Neural crest cell (in vitro differentiated cells): ENCODE data around the gene EZR. TPM values are rescaled to one million over a fixed set of nuclear protein-coding genes. Genes with fewer than 3 reads are reported as not detected.

Source experiments
- DNase-seq: peaks from one replicate; pipeline ENCODE4 v3.0.0; 2021; ENCODE audit warnings: low read depth, mixed read lengths, low spot score
- H3K27ac Mint-ChIP-seq: one replicate; pipeline ENCODE4 v1.8.0; 2021; ENCODE audit warnings: mild to moderate bottlenecking, mixed read lengths; ENCODE audit not compliant: unreplicated experiment
- H3K27me3 Mint-ChIP-seq: 2 replicates; pipeline ENCODE4 v1.8.0; 2021; ENCODE audit warnings: low read depth, mild to moderate bottlenecking, mixed read lengths
- H3K36me3 Mint-ChIP-seq: 2 replicates; pipeline ENCODE4 v1.8.0; 2021; ENCODE audit warnings: low read depth, mild to moderate bottlenecking, mixed read lengths
- H3K4me1 Mint-ChIP-seq: 2 replicates; pipeline ENCODE4 v1.8.0; 2021; ENCODE audit warnings: mixed read lengths
- H3K4me3 Mint-ChIP-seq: one replicate; pipeline ENCODE4 v1.8.0; 2021; ENCODE audit warnings: mild to moderate bottlenecking, mixed read lengths
- H3K9me3 Mint-ChIP-seq: 2 replicates; pipeline ENCODE4 v1.8.0; 2021; ENCODE audit warnings: mixed read lengths
- total RNA-seq: library from RNA; stranded (reverse); gene quantifications from 2 replicates; pipeline ENCODE4 v1.2.1, GENCODE V29; 2021
- TF ChIP-seq, protein P1 (sequence below): fragments of 200-600 bp; sonication (generic); conservative IDR thresholded peaks from 2 replicates; pipeline ENCODE4 v1.5.0; 2021; ENCODE audit warnings: antibody characterized with exemption, mild to moderate bottlenecking

Gene EZR
- total RNA-seq, 1 donor from 2014 or later: 88.2 TPM

DNA sequence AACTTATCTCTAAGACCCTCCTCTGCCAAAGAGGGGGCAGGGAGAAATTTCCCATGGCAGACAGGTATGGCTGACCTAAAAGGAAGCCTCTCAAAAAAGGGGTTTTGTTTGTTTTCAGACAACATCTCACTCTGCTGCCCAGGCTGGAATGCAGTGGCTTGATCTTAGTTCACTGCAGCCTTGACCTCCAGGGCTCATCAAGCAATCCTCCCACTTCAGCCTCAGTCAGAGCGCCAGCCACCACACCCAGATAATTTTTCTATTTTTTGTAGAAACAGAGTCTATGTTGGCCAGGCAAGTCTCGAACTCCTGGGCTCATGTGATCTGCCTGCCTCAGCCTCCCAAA, 3.8 kb downstream of the EZR start:
- H3K9me3 Mint-ChIP-seq: no peaks in the 10 kb centered on the region
- H3K27ac Mint-ChIP-seq: peak overlapping the region; percentile 40
- H3K36me3 Mint-ChIP-seq: peaks cover 16% of the 10 kb centered on the region
- DNase-seq: no peak
- H3K27me3 Mint-ChIP-seq: no peaks in the 10 kb centered on the region
- H3K4me3 Mint-ChIP-seq: peak overlapping the region; percentile 77
- peaks cover 57% of the 10 kb centered on the region for H3K4me1 Mint-ChIP-seq
- TF ChIP-seq, protein P1, sequence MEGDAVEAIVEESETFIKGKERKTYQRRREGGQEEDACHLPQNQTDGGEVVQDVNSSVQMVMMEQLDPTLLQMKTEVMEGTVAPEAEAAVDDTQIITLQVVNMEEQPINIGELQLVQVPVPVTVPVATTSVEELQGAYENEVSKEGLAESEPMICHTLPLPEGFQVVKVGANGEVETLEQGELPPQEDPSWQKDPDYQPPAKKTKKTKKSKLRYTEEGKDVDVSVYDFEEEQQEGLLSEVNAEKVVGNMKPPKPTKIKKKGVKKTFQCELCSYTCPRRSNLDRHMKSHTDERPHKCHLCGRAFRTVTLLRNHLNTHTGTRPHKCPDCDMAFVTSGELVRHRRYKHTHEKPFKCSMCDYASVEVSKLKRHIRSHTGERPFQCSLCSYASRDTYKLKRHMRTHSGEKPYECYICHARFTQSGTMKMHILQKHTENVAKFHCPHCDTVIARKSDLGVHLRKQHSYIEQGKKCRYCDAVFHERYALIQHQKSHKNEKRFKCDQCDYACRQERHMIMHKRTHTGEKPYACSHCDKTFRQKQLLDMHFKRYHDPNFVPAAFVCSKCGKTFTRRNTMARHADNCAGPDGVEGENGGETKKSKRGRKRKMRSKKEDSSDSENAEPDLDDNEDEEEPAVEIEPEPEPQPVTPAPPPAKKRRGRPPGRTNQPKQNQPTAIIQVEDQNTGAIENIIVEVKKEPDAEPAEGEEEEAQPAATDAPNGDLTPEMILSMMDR: no peak

DNA sequence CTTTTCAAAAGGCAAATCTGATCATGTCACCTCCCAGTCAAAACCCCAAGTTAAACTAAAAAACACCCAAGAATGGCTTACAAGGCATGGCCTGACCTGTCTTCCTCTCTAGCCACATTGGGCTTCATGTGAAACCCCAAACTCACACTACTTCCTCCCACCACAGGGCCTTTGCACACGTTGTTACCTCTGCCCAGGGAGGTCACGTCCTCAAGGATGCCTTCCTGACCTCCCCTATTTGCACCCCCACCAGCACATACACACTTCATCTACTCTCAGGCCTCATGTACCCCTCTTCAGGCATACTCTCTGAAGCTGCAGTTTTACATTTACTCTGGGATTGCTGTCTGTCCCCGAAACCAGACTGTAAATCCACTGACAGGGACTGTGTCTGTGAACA, 6.1 kb downstream of the EZR start:
- Mint-ChIP-seq H3K9me3 (no peaks in the 10 kb centered on the region), H3K4me3 (no peak overlapping the region), H3K36me3 (peaks cover 14% of the 10 kb centered on the region), H3K4me1 (peaks cover 63% of the 10 kb centered on the region), H3K27me3 (no peaks in the 10 kb centered on the region), H3K27ac (peak overlapping the region; percentile 75)
- TF ChIP-seq, protein P1: no peak
- DNase-seq: no peak

DNA sequence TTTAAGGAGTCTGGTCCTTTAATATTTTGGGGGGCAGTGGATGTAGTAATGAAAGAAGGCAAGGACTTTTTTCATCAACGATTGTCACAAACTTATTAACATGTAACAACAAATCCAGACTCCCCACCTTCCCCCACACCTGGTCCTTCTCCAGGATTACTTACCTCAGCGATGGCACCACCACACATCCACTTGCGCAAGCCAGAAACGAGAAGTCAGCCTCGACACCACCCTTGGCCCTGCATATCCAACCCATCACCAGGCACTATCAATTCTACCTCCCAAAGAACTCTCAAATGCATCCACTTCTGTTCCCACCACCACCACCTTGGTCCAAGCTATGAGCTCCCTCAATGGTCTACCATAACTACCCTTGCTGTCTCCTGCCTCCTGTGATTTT, 6.6 kb downstream of the EZR start:
- DNase-seq: no peak
- Mint-ChIP-seq H3K4me1 (peaks cover 59% of the 10 kb centered on the region), H3K36me3 (peaks cover 14% of the 10 kb centered on the region), H3K27me3 (no peaks in the 10 kb centered on the region), H3K27ac (no peak overlapping the region), H3K4me3 (no peak overlapping the region), H3K9me3 (no peaks in the 10 kb centered on the region)
- TF ChIP-seq, protein P1: no peak

DNA sequence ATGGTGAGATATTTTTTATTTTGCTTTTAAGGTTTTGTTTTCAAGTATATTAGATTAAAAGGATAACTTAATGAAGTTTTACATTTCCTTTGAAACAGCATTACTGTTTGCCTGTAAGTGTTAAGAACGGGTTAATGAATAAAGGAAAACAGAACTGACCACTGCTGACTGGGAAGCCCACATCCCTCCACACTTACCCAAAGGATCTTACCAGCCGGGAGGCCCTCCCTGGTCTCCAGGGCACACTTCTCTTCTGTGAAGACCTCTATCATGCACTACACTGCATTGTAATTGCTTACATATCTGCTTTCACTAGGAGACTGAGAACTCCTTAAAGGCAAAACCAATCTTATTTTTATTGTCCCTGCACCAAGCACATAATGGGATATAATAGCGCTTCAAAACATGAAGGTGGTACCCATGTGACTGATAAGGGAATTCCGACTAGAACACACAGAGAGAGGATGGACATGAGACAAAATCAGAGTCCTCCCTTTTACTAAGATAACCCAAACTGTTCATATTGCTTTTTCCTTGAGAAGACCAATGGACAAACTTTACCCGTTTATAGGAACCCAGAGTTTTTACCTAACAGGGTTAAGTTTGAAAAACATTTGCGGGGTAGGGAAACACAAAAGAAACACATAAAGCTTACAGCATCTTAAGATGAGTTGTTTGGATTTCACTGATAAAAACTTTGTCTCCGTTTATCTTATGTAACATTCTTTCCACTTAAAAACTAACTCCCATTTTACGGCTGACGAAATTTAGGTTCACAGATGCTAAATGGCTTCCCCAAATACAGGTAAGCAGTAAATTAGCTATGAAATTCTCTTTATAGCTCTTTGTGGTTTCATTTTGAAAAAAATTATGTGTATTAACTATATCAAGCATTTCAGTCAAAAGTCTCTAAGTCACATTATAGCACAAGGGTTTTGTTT, 8.7 kb downstream of the EZR start:
- H3K27me3 Mint-ChIP-seq: no peaks in the 10 kb centered on the region
- no peaks in the 10 kb centered on the region for H3K9me3 Mint-ChIP-seq
- TF ChIP-seq, protein P1: no peak
- peaks cover 14% of the 10 kb centered on the region for H3K36me3 Mint-ChIP-seq
- no peak for DNase-seq
- H3K4me3 Mint-ChIP-seq: no peak overlapping the region
- H3K27ac Mint-ChIP-seq: no peak overlapping the region
- peaks cover 43% of the 10 kb centered on the region for H3K4me1 Mint-ChIP-seq

DNA sequence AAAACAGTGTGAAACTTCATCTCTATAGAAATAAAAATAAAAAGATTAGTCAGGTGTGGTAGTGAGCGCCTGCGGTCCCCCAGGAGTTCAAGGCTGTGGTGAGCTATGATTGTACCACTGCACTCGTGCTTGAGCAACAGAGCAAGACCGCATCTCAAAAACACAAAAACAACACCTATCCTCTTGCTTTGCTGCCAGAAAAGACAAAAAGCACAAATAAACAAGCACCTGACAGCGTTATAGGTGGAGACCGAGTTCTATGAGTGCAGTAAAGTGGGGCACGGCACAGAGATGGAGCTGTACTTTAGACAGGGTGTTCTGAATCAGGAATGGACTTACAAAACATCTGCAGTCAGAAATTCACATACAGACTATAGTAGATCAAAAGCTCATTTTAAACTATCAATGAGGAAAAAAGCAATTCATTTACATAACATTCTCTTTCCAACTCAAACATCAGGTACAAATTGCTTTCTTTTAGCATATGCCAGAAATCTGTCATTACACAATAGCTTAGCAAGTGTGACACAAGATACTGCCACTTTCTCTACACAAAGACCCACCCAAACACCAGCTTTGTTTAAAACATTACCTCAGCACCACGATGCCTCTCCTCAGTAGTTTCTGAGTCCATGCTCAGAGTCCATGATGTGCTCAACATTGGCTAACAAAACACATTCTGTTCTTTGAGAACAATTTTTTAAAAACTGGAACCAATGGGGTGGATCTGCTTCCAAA, 10.1 kb downstream of the EZR start:
- Mint-ChIP-seq H3K9me3 (no peaks in the 10 kb centered on the region), H3K4me1 (peaks cover 41% of the 10 kb centered on the region), H3K27me3 (no peaks in the 10 kb centered on the region), H3K4me3 (no peak overlapping the region), H3K27ac (peak overlapping the region; percentile 29), H3K36me3 (peaks cover 10% of the 10 kb centered on the region)
- no peak for DNase-seq
- TF ChIP-seq, protein P1: no peak
